H1 (cell line): ENCODE measurements around the gene NREP. TPM values are rescaled to one million over a fixed set of nuclear protein-coding genes. Genes with fewer than 3 reads are reported as not detected.

Source experiments
- CTCF ChIA-PET: fragments of 300-600 bp; sonication (Branson Sonifier 250); formaldehyde crosslinking; loops from one replicate; lab custom pipeline; 2021; ENCODE audit not compliant: partially characterized antibody; lab: Charles Lee
- POLR2A ChIA-PET: fragments of 300-600 bp; sonication (Branson Sonifier 250); formaldehyde crosslinking; loops from one replicate; lab custom pipeline; 2021; ENCODE audit warnings: inconsistent platforms; ENCODE audit not compliant: partially characterized antibody; lab: Charles Lee
- DNase-seq, 2 experiments: peaks; one replicate each; pipeline versions ENCODE4 v3.0.0 to v3.0.0-alpha.2; 2010 to 2022; ENCODE audit warnings: low spot score in 2 of 2, low read depth in 1 of 2, mixed read lengths in 1 of 2
- FAIRE-seq: peaks from 2 replicates; lab custom pipeline; 2011; peaks lifted over from hg19 to GRCh38; lab: Jason Lieb, UNC
- H2AFZ ChIP-seq: 2 replicates; pipeline ENCODE4 v1.8.1; 2012; ENCODE audit warnings: low read length, inconsistent platforms
- H2AK5ac ChIP-seq: 2 replicates; pipeline ENCODE4 v1.6.1; 2013; ENCODE audit warnings: low read depth, low read length
- H2BK120ac ChIP-seq: replicated peaks from 2 replicates; pipeline ENCODE3; 2013; ENCODE audit warnings: low read depth, low read length, inconsistent platforms
- H2BK12ac ChIP-seq: 2 replicates; pipeline ENCODE4 v1.6.1; 2013; ENCODE audit warnings: low read depth, low read length
- H2BK15ac ChIP-seq: 2 replicates; pipeline ENCODE4 v1.6.1; 2013; ENCODE audit warnings: low read length
- H2BK20ac ChIP-seq: 2 replicates; pipeline ENCODE4 v1.6.1; 2013; ENCODE audit warnings: low read length
- H2BK5ac ChIP-seq: 2 replicates; pipeline ENCODE4 v1.6.1; 2013; ENCODE audit warnings: low read depth, low read length
- H3K14ac ChIP-seq: 2 replicates; pipeline ENCODE4 v1.6.1; 2013; ENCODE audit warnings: inconsistent platforms; ENCODE audit not compliant: insufficient read length
- H3K18ac ChIP-seq: 2 replicates; pipeline ENCODE4 v1.6.1; 2013; ENCODE audit warnings: low read length; ENCODE audit errors: extremely low read depth
- H3K23ac ChIP-seq: 2 replicates; pipeline ENCODE4 v1.6.1; 2013; ENCODE audit warnings: inconsistent platforms; ENCODE audit not compliant: insufficient read length
- H3K23me2 ChIP-seq: 2 replicates; pipeline ENCODE4 v1.6.1; 2013; ENCODE audit warnings: low read depth, low read length
- H3K27ac ChIP-seq: 2 replicates; pipeline ENCODE4 v1.6.1; 2011; ENCODE audit warnings: low read depth, low read length, inconsistent platforms
- H3K27me3 ChIP-seq, 4 experiments: replicated peaks in 1 of 4; 1 replicate in 1 of 4; 2 replicates in 3 of 4; pipeline versions ENCODE4 v1.6.1 to v1.8.1; 2011 to 2013; ENCODE audit warnings: low read length in 3 of 4, mild to moderate bottlenecking in 3 of 4, inconsistent platforms in 2 of 4, mixed read lengths in 2 of 4, moderate library complexity in 1 of 4; ENCODE audit not compliant: control insufficient read depth in 3 of 4, insufficient read depth in 3 of 4; ENCODE audit errors: extremely low read depth in 1 of 4
- H3K36me3 ChIP-seq, 4 experiments: 2 replicates each; pipeline versions ENCODE4 v1.6.1 to v1.8.1; 2011 to 2013; ENCODE audit warnings: mild to moderate bottlenecking in 4 of 4, low read length in 3 of 4, moderate library complexity in 2 of 4, control low read depth in 1 of 4, inconsistent platforms in 1 of 4; ENCODE audit not compliant: insufficient read depth in 4 of 4, control insufficient read depth in 2 of 4
- H3K4ac ChIP-seq: replicated peaks from 2 replicates; pipeline ENCODE3; 2013; ENCODE audit warnings: low read length, low read depth, mixed read lengths, inconsistent platforms; ENCODE audit not compliant: insufficient read length
- H3K4me1 ChIP-seq, 4 experiments: replicated peaks in 1 of 4; 1 replicate in 1 of 4; 2 replicates in 3 of 4; pipeline versions ENCODE4 v1.6.1 to v1.8.1; 2011 to 2013; ENCODE audit warnings: low read length in 3 of 4, inconsistent platforms in 2 of 4, mixed read lengths in 1 of 4; ENCODE audit not compliant: insufficient read depth in 4 of 4, control insufficient read depth in 3 of 4
- H3K4me2 ChIP-seq, 2 experiments: 2 replicates each; pipeline versions ENCODE4 v1.6.1 to v1.8.1; 2011 to 2013; ENCODE audit warnings: low read depth in 2 of 2, low read length in 2 of 2, control low read depth in 1 of 2, inconsistent platforms in 1 of 2, mild to moderate bottlenecking in 1 of 2; ENCODE audit not compliant: insufficient read depth in 1 of 2
- H3K4me3 ChIP-seq, 4 experiments: fragments of 200-600, 300-600 bp in 1 of 4; sonication (generic), shearing (Covaris generic), sonication (Bioruptor Twin) in 1 of 4; 2 replicates each; pipeline versions ENCODE4 v1.5.1 to v1.8.1; 2011 to 2016; ENCODE audit warnings: low read length in 4 of 4, low read depth in 3 of 4, control low read depth in 2 of 4, inconsistent platforms in 2 of 4, mild to moderate bottlenecking in 2 of 4, mixed read lengths in 1 of 4, moderate library complexity in 1 of 4; ENCODE audit not compliant: insufficient read depth in 2 of 4; ENCODE audit errors: extremely low read depth in 1 of 4
- H3K56ac ChIP-seq: replicated peaks from 2 replicates; pipeline ENCODE3; 2013; ENCODE audit warnings: low read depth, mild to moderate bottlenecking, mixed read lengths, low read length, inconsistent platforms; ENCODE audit not compliant: insufficient read length
- H3K79me1 ChIP-seq: 2 replicates; pipeline ENCODE4 v1.6.1; 2013; ENCODE audit warnings: low read depth, low read length, control low read depth
- H3K79me2 ChIP-seq, 2 experiments: 2 replicates each; pipeline versions ENCODE4 v1.6.1 to v1.8.1; 2012 to 2013; ENCODE audit warnings: low read length in 2 of 2, mild to moderate bottlenecking in 2 of 2, inconsistent platforms in 1 of 2; ENCODE audit not compliant: insufficient read depth in 2 of 2, control insufficient read depth in 1 of 2
- H3K9ac ChIP-seq, 4 experiments: replicated peaks in 1 of 4; 1 replicate in 1 of 4; 2 replicates in 3 of 4; pipeline versions ENCODE4 v1.6.1 to v1.8.1; 2011 to 2013; ENCODE audit warnings: low read depth in 3 of 4, low read length in 3 of 4, control low read depth in 2 of 4, mild to moderate bottlenecking in 2 of 4, moderate library complexity in 2 of 4, inconsistent platforms in 1 of 4; ENCODE audit errors: extremely low read depth in 1 of 4
- H3K9me3 ChIP-seq, 2 experiments: 2 replicates each; pipeline versions ENCODE4 v1.6.1 to v1.8.1; 2012 to 2013; ENCODE audit warnings: mild to moderate bottlenecking in 2 of 2, moderate library complexity in 2 of 2, control low read depth in 1 of 2, inconsistent platforms in 1 of 2, low read depth in 1 of 2, low read length in 1 of 2, mixed read lengths in 1 of 2; ENCODE audit not compliant: insufficient read depth in 2 of 2
- H4K20me1 ChIP-seq, 2 experiments: replicated peaks in 1 of 2; 2 replicates each; pipeline versions ENCODE3 to v1.8.1; 2011 to 2013; ENCODE audit warnings: inconsistent platforms in 2 of 2, low read length in 2 of 2, mild to moderate bottlenecking in 1 of 2; ENCODE audit not compliant: insufficient read depth in 2 of 2, control insufficient read depth in 1 of 2
- H4K5ac ChIP-seq: 2 replicates; pipeline ENCODE4 v1.6.1; 2013; ENCODE audit warnings: low read length, low read depth, mixed read lengths, inconsistent platforms; ENCODE audit not compliant: insufficient read length
- H4K8ac ChIP-seq: 2 replicates; pipeline ENCODE4 v1.8.0; 2013; ENCODE audit warnings: mild to moderate bottlenecking, moderate library complexity, low read length, inconsistent platforms; ENCODE audit not compliant: insufficient read depth; ENCODE audit errors: extremely low read depth
- H4K91ac ChIP-seq: replicated peaks from 2 replicates; pipeline ENCODE3; 2013; ENCODE audit warnings: low read length, mixed read lengths, inconsistent platforms; ENCODE audit not compliant: insufficient read length
- BACH1 ChIP-seq: IDR thresholded peaks from 2 replicates; pipeline ENCODE4 v1.6.1; 2012; ENCODE audit warnings: low read length, improper control_type of control experiment
- EGR1 ChIP-seq: IDR thresholded peaks from 2 replicates; pipeline ENCODE4 v1.6.1; 2011; ENCODE audit warnings: low read depth, low read length, borderline replicate concordance
- JUND ChIP-seq: IDR thresholded peaks from 2 replicates; pipeline ENCODE4 v1.6.1; 2011; ENCODE audit warnings: mild to moderate bottlenecking, improper control_type of control experiment, low read length
- WGBS, 2 experiments: shearing (Covaris generic) in 1 of 2; methylation state at CpG; one replicate each; pipeline versions ENCODE4 v1.1.6 to v1.1.7; 2013 to 2015; ENCODE audit warnings: low lambda C conversion rate in 2 of 2, mixed read lengths in 2 of 2, inconsistent platforms in 1 of 2, low coverage in 1 of 2, missing lambda C conversion rate in 1 of 2; ENCODE audit not compliant: insufficient replicate concordance in 2 of 2, insufficient coverage in 1 of 2, insufficient read length in 1 of 2; ENCODE audit errors: extremely low coverage in 1 of 2, missing lambda C conversion rate in 1 of 2; 5-methylcytosine and 5-hydroxymethylcytosine counted together
- polyA plus RNA-seq, 7 experiments: library from polyadenylated mRNA; depleted of rRNA in 3 of 7; stranded (reverse) in 5 of 7; unstranded in 2 of 7; fragments of >200 nt in 5 of 7; fragments of 200-250 nt in 2 of 7; gene quantifications; 1 replicate in 5 of 7; 2 replicates in 1 of 7; 4 replicates in 1 of 7; pipeline versions ENCODE4 v1.2.1 to v1.2.3, GENCODE V29; 2011 to 2013; ENCODE audit warnings: missing spikeins in 2 of 7, mixed read lengths in 2 of 7
- total RNA-seq: library from RNA; stranded (reverse); fragmentation: NEBNext Ultra II Directional; extraction: Animal tissue kit (Norgen Biotek cat#: 25700); gene quantifications from 2 replicates; pipeline ENCODE4 v1.2.1, GENCODE V29; 2021

The NREP gene
- total and polyA plus RNA-seq, 2 of the 8 experiments (the other 6 are each of a cell fraction or from before 2014, with no cell fraction given), result 254 to 301 TPM

DNA sequence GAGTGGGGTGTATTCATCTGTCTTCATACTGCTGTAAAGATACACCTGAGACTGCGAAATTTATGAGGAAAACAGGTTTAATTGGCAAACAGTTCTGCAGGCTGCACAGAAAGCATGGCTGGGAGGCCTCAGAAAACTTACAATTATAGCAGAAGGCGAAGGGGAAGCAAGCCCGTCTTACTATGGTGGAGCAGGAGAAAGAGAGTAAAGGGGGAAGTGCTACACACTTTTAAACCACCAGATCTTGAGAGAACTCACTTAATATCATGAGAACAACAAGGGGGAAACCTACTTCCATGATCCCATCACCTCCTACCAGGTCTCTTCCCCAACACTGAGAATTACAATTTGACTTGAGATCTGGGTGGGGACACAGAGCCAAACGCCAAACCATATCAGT is 12.5 kb upstream of the NREP start:
- no peaks in the 10 kb centered on the region for H3K23me2 ChIP-seq
- ChIA-PET CTCF (interaction anchor here (0.7 kb wide), 1 partner anchor 16 kb away, joined by 3 read pairs; no protein-coding TSS in a partner anchor), POLR2A (no interaction called here)
- no peaks in the 10 kb centered on the region for H3K9me3 ChIP-seq
- peaks cover 0 to 3% (median 0%) of the 10 kb centered on the region in 4 experiments; a peak in 3 of 7 replicates for H3K4me1 ChIP-seq
- H2AK5ac ChIP-seq, result no peak overlapping the region
- no peak overlapping the region for H3K18ac ChIP-seq
- H4K5ac ChIP-seq, result no peak overlapping the region
- H2BK120ac ChIP-seq, result no peak overlapping the region
- no peaks in the 10 kb centered on the region for H4K20me1 ChIP-seq
- H2BK12ac ChIP-seq, result no peak overlapping the region
- no peak overlapping the region for H3K27ac ChIP-seq
- FAIRE-seq (no peak), DNase-seq (no peak)
- no peak overlapping the region for H3K4me2 ChIP-seq
- H3K23ac ChIP-seq, result no peak overlapping the region
- H2BK15ac ChIP-seq, result no peak overlapping the region
- no peak for TF ChIP-seq EGR1
- no peak for TF ChIP-seq BACH1
- no peak for TF ChIP-seq JUND
- H4K8ac ChIP-seq, result no peak overlapping the region
- H3K79me1 ChIP-seq, result no peaks in the 10 kb centered on the region
- H3K36me3 ChIP-seq, result no peaks in the 10 kb centered on the region
- WGBS, 2 experiments, result 91% methylated on average over 4 of the region's 4 CpGs; no CpG with 5 or more reads in 1 of the 2 experiments
- no peak overlapping the region for H2AFZ ChIP-seq
- no peak overlapping the region for H2BK20ac ChIP-seq
- H3K4me3 ChIP-seq, result no peak overlapping the region
- no peak overlapping the region for H4K91ac ChIP-seq
- H3K79me2 ChIP-seq, result no peaks in the 10 kb centered on the region
- no peak overlapping the region for H3K14ac ChIP-seq
- no peak overlapping the region for H2BK5ac ChIP-seq
- no peaks in the 10 kb centered on the region for H3K27me3 ChIP-seq
- no peak overlapping the region for H3K4ac ChIP-seq
- H3K9ac ChIP-seq, result no peak overlapping the region
- H3K56ac ChIP-seq, result no peak overlapping the region
